ENCODE measurements around the gene CRACR2A.

DNA sequence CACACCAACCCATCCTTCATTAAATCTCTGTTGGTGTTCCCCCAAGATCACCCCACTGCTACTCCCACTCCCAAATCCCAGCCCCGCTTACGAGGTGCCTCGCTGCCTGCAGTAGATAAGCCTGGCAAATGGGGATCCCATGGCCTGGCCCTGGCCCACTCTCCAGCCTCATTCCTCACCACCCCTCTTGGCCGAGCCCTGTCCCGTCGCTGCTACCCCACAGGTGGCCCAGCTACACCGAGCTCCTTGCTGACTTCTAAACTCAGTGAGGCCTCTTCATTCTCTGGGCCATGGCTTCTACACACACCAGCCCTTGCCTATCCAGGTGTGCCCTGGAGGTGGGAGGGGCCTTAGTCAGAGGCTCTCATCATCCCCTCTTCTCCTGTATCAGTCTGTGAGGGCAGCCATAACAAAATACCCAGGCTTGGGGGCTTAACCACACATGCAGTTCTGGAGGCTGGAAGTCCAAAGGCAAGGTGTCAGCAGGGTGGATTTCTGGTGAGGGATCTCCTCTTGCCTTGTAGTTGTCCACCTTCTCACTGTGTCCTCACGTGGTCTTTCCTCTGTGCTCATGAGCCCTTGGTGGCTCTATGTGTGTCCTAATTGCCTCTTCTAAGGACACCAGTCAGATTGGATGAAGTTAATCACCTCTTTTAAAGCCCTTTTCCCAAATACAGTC, 169.1 kb downstream of the CRACR2A start:
- TF ChIP-seq, protein P1, sequence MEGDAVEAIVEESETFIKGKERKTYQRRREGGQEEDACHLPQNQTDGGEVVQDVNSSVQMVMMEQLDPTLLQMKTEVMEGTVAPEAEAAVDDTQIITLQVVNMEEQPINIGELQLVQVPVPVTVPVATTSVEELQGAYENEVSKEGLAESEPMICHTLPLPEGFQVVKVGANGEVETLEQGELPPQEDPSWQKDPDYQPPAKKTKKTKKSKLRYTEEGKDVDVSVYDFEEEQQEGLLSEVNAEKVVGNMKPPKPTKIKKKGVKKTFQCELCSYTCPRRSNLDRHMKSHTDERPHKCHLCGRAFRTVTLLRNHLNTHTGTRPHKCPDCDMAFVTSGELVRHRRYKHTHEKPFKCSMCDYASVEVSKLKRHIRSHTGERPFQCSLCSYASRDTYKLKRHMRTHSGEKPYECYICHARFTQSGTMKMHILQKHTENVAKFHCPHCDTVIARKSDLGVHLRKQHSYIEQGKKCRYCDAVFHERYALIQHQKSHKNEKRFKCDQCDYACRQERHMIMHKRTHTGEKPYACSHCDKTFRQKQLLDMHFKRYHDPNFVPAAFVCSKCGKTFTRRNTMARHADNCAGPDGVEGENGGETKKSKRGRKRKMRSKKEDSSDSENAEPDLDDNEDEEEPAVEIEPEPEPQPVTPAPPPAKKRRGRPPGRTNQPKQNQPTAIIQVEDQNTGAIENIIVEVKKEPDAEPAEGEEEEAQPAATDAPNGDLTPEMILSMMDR (IDR thresholded peaks at IDR 0.05): no peak
- TF ChIP-seq POLR2A (IDR thresholded peaks at IDR 0.05): no peak
